HG03139 (cell line): ENCODE measurements around the gene SGSM2.

ENCODE experiments used
- ATAC-seq: cut with Tn5 transposase; IDR thresholded peaks from one replicate; pipeline ENCODE4 v1.9.1; 2021; ENCODE audit not compliant: unreplicated experiment

SGSM2 gene

GRCh38 chr17:2416010-2416734 is 78.9 kb downstream of the SGSM2 start:
- no peak for ATAC-seq

DNA sequence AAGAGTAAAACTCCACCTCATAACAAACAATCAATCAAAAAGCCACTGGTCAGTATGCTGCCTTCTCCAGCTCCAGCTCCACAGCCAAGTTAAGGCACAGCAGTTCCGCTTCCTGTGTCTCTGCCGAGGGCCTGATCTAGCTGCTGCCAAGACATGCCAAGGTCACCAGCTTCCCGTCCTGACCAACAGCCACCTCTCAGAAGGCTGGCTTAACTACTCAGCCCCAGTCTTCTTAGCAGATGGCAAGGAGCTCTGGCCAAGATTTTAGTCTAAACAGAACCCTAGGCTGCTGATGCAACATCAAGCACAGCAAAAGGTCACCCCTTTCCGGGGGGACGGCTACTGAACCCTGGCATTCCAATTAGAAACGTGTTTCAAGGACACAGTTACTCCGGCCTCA is 81.3 kb downstream of the SGSM2 start:
- ATAC-seq, result no peak

- no peak for ATAC-seq
Measured at GRCh38 chr17:2419486-2419885, 82.2 kb downstream of the SGSM2 start.

- no peak for ATAC-seq
Measured at GRCh38 chr17:2420176-2420575, 82.9 kb downstream of the SGSM2 start.

GRCh38 chr17:2421315-2422147 is 84.2 kb downstream of the SGSM2 start:
- ATAC-seq, result no peak

- no peak for ATAC-seq
Measured at GRCh38 chr17:2423271-2423670, 86.0 kb downstream of the SGSM2 start.

DNA sequence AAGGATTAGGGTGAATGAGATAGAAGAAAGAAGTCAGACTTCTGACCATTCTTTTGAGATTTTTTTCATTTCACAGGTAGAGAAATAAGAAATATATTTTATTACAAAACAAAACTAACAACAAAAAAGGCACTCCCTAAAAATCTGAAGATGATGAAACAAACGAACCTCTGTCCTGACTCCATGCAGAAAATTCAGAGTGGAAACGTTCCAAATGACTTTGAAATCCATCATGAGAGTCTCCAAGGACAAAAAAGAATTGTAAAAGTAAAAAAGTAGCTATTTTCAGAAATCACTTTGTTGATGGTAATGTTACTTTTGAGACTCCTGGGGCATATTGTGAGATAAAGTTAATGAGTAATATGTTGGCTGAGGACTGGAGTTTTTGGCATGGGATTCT is 89.9 kb downstream of the SGSM2 start:
- ATAC-seq, result no peak

GRCh38 chr17:2427910-2428309 is 90.6 kb downstream of the SGSM2 start:
- no peak for ATAC-seq
